Keratinocyte (primary cell): ENCODE measurements around the gene MGAT5.

Experiments
- CTCF ChIP-seq, 3 experiments: IDR thresholded peaks in 1 of 3; conservative IDR thresholded peaks in 1 of 3; optimal IDR thresholded peaks in 1 of 3; 2 replicates in 2 of 3; 3 replicates in 1 of 3; pipeline versions ENCODE3 to v1.5.1; 2011; ENCODE audit warnings: low read length in 3 of 3, mild to moderate bottlenecking in 3 of 3, moderate library complexity in 2 of 3, control low read depth in 1 of 3, inconsistent platforms in 1 of 3; ENCODE audit not compliant: insufficient read depth in 2 of 3; ENCODE audit errors: extremely low read depth in 1 of 3
- EZH2 ChIP-seq: IDR thresholded peaks from one replicate; pipeline ENCODE4 v1.6.1; 2012; ENCODE audit warnings: inconsistent platforms, mild to moderate bottlenecking, low read length, moderate library complexity

- TF ChIP-seq CTCF (optimal IDR thresholded peaks at IDR 0.05 in 1 of 3, IDR thresholded peaks at IDR 0.05 in 1 of 3, conservative IDR thresholded peaks at IDR 0.05 in 1 of 3; ENCODE audit: extremely low read depth in 1 of 3, insufficient read depth in 2 of 3, low read length in 3 of 3) = no peak
- no peak for TF ChIP-seq EZH2
These were observed 82.5 kb downstream of the MGAT5 start for GRCh38 chr2:134336352-134336751.
